HepG2 (cell line): Measurements from ENCODE around the gene TMEM131. TPM values are rescaled to one million over a fixed set of nuclear protein-coding genes. Genes with fewer than 3 reads are reported as not detected.

ENCODE experiments used
- ATAC-seq: fragments of 200-7000 bp; cut with Tn5 transposase; 3 replicates; pipeline ENCODE4 v1.9.1; 2020; ENCODE audit warnings: mild to moderate bottlenecking, moderate library complexity
- BruUV-seq: library from RNA; stranded (reverse); fragments of 400-500 nt; replicated peaks from 2 replicates; lab custom pipeline; 2021; lab: Mats Ljungman, UMichigan
- CTCF ChIA-PET: fragments of 300-600 bp; formaldehyde crosslinking; extraction: SDS; loops from one replicate; lab custom pipeline; 2021; ENCODE audit warnings: low total read pairs, inconsistent platforms, low intra/inter-chr PET ratio; lab: Yijun Ruan, JAX
- POLR2A ChIA-PET: fragments of 350-600 bp; sonication (Branson Sonifier 250); formaldehyde crosslinking; loops from one replicate; lab custom pipeline; 2020; ENCODE audit warnings: antibody characterized with exemption, inconsistent platforms; lab: Yijun Ruan, JAX
- DNase-seq: peaks from one replicate; pipeline ENCODE4 v3.0.0-alpha.2; 2015; ENCODE audit warnings: low spot score
- FAIRE-seq: peaks from 3 replicates; lab custom pipeline; 2011; peaks lifted over from hg19 to GRCh38; lab: Jason Lieb, UNC
- H2AFZ ChIP-seq: one replicate; pipeline ENCODE4 v1.6.1; 2011; ENCODE audit warnings: low read length, inconsistent platforms
- H3K27ac ChIP-seq: fragments of 300-600 bp; 3 replicates; pipeline ENCODE4 v1.8.0; 2011; ENCODE audit warnings: mixed run types, mild to moderate bottlenecking, mixed read lengths, low read length, inconsistent platforms; ENCODE audit not compliant: insufficient read depth; ENCODE audit errors: extremely low read length
- H3K27me3 ChIP-seq, 2 experiments: fragments of 200-600 bp in 1 of 2; 2 replicates in 1 of 2; 3 replicates in 1 of 2; pipeline versions ENCODE4 v1.6.0 to v1.8.0; 2011; ENCODE audit warnings: low read length in 2 of 2, mild to moderate bottlenecking in 2 of 2, moderate library complexity in 2 of 2, inconsistent platforms in 1 of 2; ENCODE audit not compliant: insufficient read depth in 2 of 2, control insufficient read depth in 1 of 2
- H3K36me3 ChIP-seq, 2 experiments: fragments of 200-600 bp in 1 of 2; replicated peaks in 1 of 2; 2 replicates in 1 of 2; 3 replicates in 1 of 2; pipeline versions ENCODE4 v1.5.1 to v1.8.0; 2011; ENCODE audit warnings: low read length in 2 of 2, inconsistent platforms in 1 of 2; ENCODE audit not compliant: insufficient read depth in 2 of 2, control insufficient read depth in 1 of 2
- H3K4me1 ChIP-seq: 2 replicates; pipeline ENCODE4 v1.5.1; 2012; ENCODE audit warnings: low read length, inconsistent platforms; ENCODE audit not compliant: insufficient read depth
- H3K4me2 ChIP-seq: 2 replicates; pipeline ENCODE4 v1.6.0; 2011; ENCODE audit warnings: low read depth, low read length, inconsistent platforms
- H3K4me3 ChIP-seq, 3 experiments: fragments of 200-600 bp in 1 of 3; sonication (generic), shearing (Covaris generic) in 1 of 3; replicated peaks in 1 of 3; 2 replicates each; pipeline ENCODE4 v1.5.1; 2011 to 2016; ENCODE audit warnings: low read length in 3 of 3, inconsistent platforms in 2 of 3, low read depth in 2 of 3, mild to moderate bottlenecking in 2 of 3, control low read depth in 1 of 3, mixed read lengths in 1 of 3; ENCODE audit not compliant: insufficient read depth in 1 of 3
- H3K79me2 ChIP-seq: one replicate; pipeline ENCODE4 v1.6.1; 2011; ENCODE audit warnings: low read length, inconsistent platforms; ENCODE audit not compliant: insufficient read depth
- H3K9ac ChIP-seq: 2 replicates; pipeline ENCODE4 v1.6.0; 2011; ENCODE audit warnings: mild to moderate bottlenecking, low read depth, low read length, inconsistent platforms; ENCODE audit not compliant: insufficient read depth
- H3K9me3 ChIP-seq: 2 replicates; pipeline ENCODE4 v1.5.1; 2012; ENCODE audit warnings: mild to moderate bottlenecking, low read length
- H4K20me1 ChIP-seq: 2 replicates; pipeline ENCODE4 v1.6.0; 2011; ENCODE audit warnings: inconsistent platforms, mild to moderate bottlenecking, low read length, moderate library complexity; ENCODE audit not compliant: insufficient read depth
- NFE2 ChIP-seq: sonication (generic); formaldehyde crosslinking; IDR thresholded peaks from 2 replicates; pipeline ENCODE4 v1.4.0; 2020; ENCODE audit warnings: missing genetic modification reagents
- RELA ChIP-seq: sonication (generic); formaldehyde crosslinking; IDR thresholded peaks from 2 replicates; pipeline ENCODE4 v1.4.0; 2020; ENCODE audit warnings: missing genetic modification reagents
- STAT5B ChIP-seq: sonication (generic); formaldehyde crosslinking; IDR thresholded peaks from 2 replicates; pipeline ENCODE4 v1.4.0; 2020; ENCODE audit warnings: missing genetic modification reagents
- ZNF850 ChIP-seq: sonication (generic); formaldehyde crosslinking; conservative IDR thresholded peaks from 2 replicates; pipeline ENCODE4 v1.9.0; 2021; ENCODE audit warnings: mild to moderate bottlenecking, missing genetic modification reagents
- WGBS: methylation state at CpG from one replicate; pipeline ENCODE4 v1.1.6; 2017; ENCODE audit warnings: low lambda C conversion rate; 5-methylcytosine and 5-hydroxymethylcytosine counted together
- in situ Hi-C: cut with HindIII; loops from 2 replicates; pipeline ENCODE4 v1.10.0; 2017; ENCODE audit warnings: low pct_unique_long_range_greater_than_20kb; ENCODE audit not compliant: extremely low pct_ligation_motif_present
- intact Hi-C: fragments of 100-400 bp; cut with micrococcal nuclease; formaldehyde crosslinking; loops from one replicate; pipeline ENCODE4 v1.10.0; 2022; ENCODE audit not compliant: unreplicated experiment
- polyA plus RNA-seq, 8 experiments: library from polyadenylated mRNA; depleted of rRNA in 3 of 8; stranded (reverse) in 7 of 8; unstranded in 1 of 8; fragments of >200 nt; fragmentation: Illumina TruSeq in 4 of 8; extraction: Trizol in 4 of 8; gene quantifications; 2 replicates each; pipeline versions ENCODE4 v1.2.1 to v1.2.3, GENCODE V29; 2011 to 2016; ENCODE audit warnings: low read depth in 4 of 8, missing spikeins in 1 of 8, mixed read lengths in 1 of 8; ENCODE audit not compliant: insufficient read depth in 1 of 8
- total RNA-seq, 5 experiments: library from RNA; depleted of rRNA; stranded (reverse); fragments of >200 nt; fragmentation: Illumina TruSeq; extraction: Trizol; gene quantifications; 2 replicates each; pipeline ENCODE4 v1.2.3, GENCODE V29; 2016; ENCODE audit warnings: low read depth in 1 of 5
- TF ChIP-seq, protein P1 (sequence below): sonication (generic); formaldehyde crosslinking; IDR thresholded peaks from 2 replicates; pipeline ENCODE4 v1.4.0; 2020; ENCODE audit warnings: missing genetic modification reagents, borderline replicate concordance
- TF ChIP-seq, protein P2 (sequence below): sonication (generic); formaldehyde crosslinking; IDR thresholded peaks from 2 replicates; pipeline ENCODE4 v1.8.1; 2023; ENCODE audit warnings: mild to moderate bottlenecking, missing genetic modification reagents

The TMEM131 gene
- total and polyA plus RNA-seq, 2 of the 13 experiments (the other 11 are each of a cell fraction or from before 2014, with no cell fraction given): 17.9 to 19.5 TPM

DNA sequence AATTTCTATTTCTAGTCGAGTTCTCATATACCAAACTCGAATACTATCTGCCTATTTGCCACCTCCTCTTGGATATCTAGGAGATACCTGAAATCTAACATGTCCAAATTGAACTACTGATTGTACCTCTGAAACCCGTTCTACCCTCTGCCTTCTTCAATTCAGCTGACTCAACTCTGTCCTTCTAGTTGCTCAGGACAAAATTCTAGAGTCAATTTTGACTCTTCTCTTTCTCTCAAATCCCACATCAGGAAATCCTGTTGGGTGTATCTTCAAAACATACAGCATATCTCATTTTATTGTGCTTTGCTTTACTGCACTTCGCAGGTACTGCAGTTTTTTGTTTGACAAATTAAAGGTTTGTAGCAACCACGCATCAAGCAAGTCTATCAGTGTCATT lies 144.6 kb downstream of the TMEM131 start (continued):
- TF ChIP-seq, protein P1, sequence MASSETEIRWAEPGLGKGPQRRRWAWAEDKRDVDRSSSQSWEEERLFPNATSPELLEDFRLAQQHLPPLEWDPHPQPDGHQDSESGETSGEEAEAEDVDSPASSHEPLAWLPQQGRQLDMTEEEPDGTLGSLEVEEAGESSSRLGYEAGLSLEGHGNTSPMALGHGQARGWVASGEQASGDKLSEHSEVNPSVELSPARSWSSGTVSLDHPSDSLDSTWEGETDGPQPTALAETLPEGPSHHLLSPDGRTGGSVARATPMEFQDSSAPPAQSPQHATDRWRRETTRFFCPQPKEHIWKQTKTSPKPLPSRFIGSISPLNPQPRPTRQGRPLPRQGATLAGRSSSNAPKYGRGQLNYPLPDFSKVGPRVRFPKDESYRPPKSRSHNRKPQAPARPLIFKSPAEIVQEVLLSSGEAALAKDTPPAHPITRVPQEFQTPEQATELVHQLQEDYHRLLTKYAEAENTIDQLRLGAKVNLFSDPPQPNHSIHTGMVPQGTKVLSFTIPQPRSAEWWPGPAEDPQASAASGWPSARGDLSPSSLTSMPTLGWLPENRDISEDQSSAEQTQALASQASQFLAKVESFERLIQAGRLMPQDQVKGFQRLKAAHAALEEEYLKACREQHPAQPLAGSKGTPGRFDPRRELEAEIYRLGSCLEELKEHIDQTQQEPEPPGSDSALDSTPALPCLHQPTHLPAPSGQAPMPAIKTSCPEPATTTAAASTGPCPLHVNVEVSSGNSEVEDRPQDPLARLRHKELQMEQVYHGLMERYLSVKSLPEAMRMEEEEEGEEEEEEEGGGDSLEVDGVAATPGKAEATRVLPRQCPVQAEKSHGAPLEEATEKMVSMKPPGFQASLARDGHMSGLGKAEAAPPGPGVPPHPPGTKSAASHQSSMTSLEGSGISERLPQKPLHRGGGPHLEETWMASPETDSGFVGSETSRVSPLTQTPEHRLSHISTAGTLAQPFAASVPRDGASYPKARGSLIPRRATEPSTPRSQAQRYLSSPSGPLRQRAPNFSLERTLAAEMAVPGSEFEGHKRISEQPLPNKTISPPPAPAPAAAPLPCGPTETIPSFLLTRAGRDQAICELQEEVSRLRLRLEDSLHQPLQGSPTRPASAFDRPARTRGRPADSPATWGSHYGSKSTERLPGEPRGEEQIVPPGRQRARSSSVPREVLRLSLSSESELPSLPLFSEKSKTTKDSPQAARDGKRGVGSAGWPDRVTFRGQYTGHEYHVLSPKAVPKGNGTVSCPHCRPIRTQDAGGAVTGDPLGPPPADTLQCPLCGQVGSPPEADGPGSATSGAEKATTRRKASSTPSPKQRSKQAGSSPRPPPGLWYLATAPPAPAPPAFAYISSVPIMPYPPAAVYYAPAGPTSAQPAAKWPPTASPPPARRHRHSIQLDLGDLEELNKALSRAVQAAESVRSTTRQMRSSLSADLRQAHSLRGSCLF (CRISPR knock-in tag): no peak

DNA sequence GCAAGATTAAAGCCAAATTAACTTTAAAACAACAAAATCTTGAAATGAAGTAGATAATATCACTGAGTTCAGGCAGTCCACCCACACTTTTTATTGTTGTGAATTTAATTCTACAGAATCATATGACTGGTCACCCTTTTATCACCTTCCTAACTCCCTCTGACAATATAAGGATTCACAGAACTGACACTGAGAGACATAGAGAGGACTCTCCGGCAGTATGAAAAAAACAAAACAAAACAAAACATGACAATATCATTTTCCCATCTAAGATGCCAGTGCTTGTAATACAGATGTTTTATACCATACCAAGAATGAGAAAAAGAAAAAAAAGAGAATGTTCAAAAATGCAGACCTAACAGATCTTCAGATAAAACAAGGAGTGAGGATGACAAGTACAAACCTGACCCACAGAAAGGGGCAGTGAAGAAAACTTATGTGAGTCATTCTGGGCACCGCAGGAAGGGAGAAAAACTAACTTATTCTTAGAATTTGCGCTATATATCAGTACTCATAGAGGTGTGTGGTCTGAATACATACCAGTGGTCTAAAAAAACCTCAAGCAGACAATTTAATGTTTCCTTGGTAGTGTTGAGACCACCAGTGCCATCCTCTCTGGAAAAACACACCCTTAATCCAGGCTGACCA lies 145.7 kb downstream of the TMEM131 start:
- no peaks in the 10 kb centered on the region for H3K27me3 ChIP-seq
- H3K4me2 ChIP-seq: no peak overlapping the region
- TF ChIP-seq, protein P2, sequence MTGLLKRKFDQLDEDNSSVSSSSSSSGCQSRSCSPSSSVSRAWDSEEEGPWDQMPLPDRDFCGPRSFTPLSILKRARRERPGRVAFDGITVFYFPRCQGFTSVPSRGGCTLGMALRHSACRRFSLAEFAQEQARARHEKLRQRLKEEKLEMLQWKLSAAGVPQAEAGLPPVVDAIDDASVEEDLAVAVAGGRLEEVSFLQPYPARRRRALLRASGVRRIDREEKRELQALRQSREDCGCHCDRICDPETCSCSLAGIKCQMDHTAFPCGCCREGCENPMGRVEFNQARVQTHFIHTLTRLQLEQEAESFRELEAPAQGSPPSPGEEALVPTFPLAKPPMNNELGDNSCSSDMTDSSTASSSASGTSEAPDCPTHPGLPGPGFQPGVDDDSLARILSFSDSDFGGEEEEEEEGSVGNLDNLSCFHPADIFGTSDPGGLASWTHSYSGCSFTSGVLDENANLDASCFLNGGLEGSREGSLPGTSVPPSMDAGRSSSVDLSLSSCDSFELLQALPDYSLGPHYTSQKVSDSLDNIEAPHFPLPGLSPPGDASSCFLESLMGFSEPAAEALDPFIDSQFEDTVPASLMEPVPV: no peak
- no peak for TF ChIP-seq RELA (CRISPR knock-in tag)
- TF ChIP-seq ZNF850: no peak
- no peak for TF ChIP-seq STAT5B
- no peak for TF ChIP-seq NFE2 (CRISPR knock-in tag)
- no peak overlapping the region for H3K4me3 ChIP-seq
- no peak overlapping the region for H3K27ac ChIP-seq
- in situ Hi-C loops (no loop called here), intact Hi-C loops (no loop called here)
- 0 out of 5 replicates have a peak, but pooled peaks cover 0 to 3% of the 10 kb centered on the region in 2 experiments for H3K36me3 ChIP-seq
- BruUV-seq: no TSS peak
- DNase-seq: no peak
- no peak for FAIRE-seq
- 0 out of 2 replicates have a peak, but pooled peaks cover 7% of the 10 kb centered on the region for H3K4me1 ChIP-seq
- H3K9ac ChIP-seq: no peak overlapping the region
- H2AFZ ChIP-seq: no peak overlapping the region
- WGBS: 96% methylated on average over 3 of the region's 3 CpGs
- POLR2A ChIA-PET: no interaction called here
- no peaks in the 10 kb centered on the region for H3K9me3 ChIP-seq
- CTCF ChIA-PET: no interaction called here
- H4K20me1 ChIP-seq: no peaks in the 10 kb centered on the region
- no peak for ATAC-seq
- no peaks in the 10 kb centered on the region for H3K79me2 ChIP-seq
